K562 (cell line): ENCODE data around the gene SEMA5A. TPM values are rescaled to one million over a fixed set of nuclear protein-coding genes. Genes with fewer than 3 reads are reported as not detected.

Source experiments
- ATAC-seq: fragments of 200-7000 bp; cut with Tn5 transposase; 3 replicates; pipeline ENCODE4 v1.9.1; 2020; ENCODE audit warnings: moderate library complexity
- BruUV-seq: library from RNA; stranded (reverse); fragments of 400-500 nt; replicated peaks from 2 replicates; lab custom pipeline; 2021; lab: Mats Ljungman, UMichigan
- CTCF ChIA-PET: fragments of 300-600 bp; formaldehyde crosslinking; extraction: SDS; loops from one replicate; lab custom pipeline; 2021; ENCODE audit warnings: low intra/inter-chr PET ratio; lab: Yijun Ruan, JAX
- POLR2A ChIA-PET: fragments of 300-600, 350-650 bp; sonication (Branson Sonifier 250); formaldehyde crosslinking; extraction: SDS; loops from one replicate; lab custom pipeline; 2021; ENCODE audit warnings: antibody characterized with exemption, inconsistent platforms; lab: Yijun Ruan, JAX
- DNase-seq, 4 experiments: peaks; one replicate each; pipeline versions ENCODE4 v3.0.0 to v3.0.0-alpha.2; 2011 to 2018; ENCODE audit warnings: low spot score in 3 of 4, mixed read lengths in 3 of 4; ENCODE audit errors: extremely low read depth in 1 of 4
- FAIRE-seq: peaks from 2 replicates; lab custom pipeline; 2011; peaks lifted over from hg19 to GRCh38; lab: Jason Lieb, UNC
- H2AFZ ChIP-seq: 2 replicates; pipeline ENCODE4 v1.6.0; 2011; ENCODE audit warnings: low read depth, low read length, control low read depth, inconsistent platforms
- H3K27ac ChIP-seq: fragments of 200-600 bp; 3 replicates; pipeline ENCODE4 v1.8.0; 2011; ENCODE audit warnings: low read depth, mild to moderate bottlenecking, control low read depth, inconsistent platforms, low read length, moderate library complexity, mixed read lengths; ENCODE audit errors: extremely low read depth
- H3K27me3 ChIP-seq, 2 experiments: fragments of 300-600 bp in 1 of 2; 2 replicates in 1 of 2; 3 replicates in 1 of 2; pipeline versions ENCODE4 v1.6.0 to v1.8.0; 2011; ENCODE audit warnings: inconsistent platforms in 2 of 2, low read length in 2 of 2, mild to moderate bottlenecking in 1 of 2, mixed read lengths in 1 of 2, moderate library complexity in 1 of 2; ENCODE audit not compliant: control insufficient read depth in 2 of 2, insufficient read depth in 2 of 2
- H3K36me3 ChIP-seq: fragments of 300-600 bp; 3 replicates; pipeline ENCODE4 v1.8.0; 2011; ENCODE audit warnings: mild to moderate bottlenecking, low read length, inconsistent platforms; ENCODE audit not compliant: control insufficient read depth, insufficient read depth
- H3K4me1 ChIP-seq, 2 experiments: fragments of 200-600 bp in 1 of 2; replicated peaks in 1 of 2; 2 replicates in 1 of 2; 3 replicates in 1 of 2; pipeline versions ENCODE4 v1.5.1 to v1.8.0; 2011; ENCODE audit warnings: inconsistent platforms in 2 of 2, low read length in 2 of 2, mild to moderate bottlenecking in 1 of 2, mixed read lengths in 1 of 2, moderate library complexity in 1 of 2; ENCODE audit not compliant: control insufficient read depth in 2 of 2, insufficient read depth in 2 of 2
- H3K4me2 ChIP-seq: 2 replicates; pipeline ENCODE4 v1.6.1; 2011; ENCODE audit warnings: low read length, control low read depth, inconsistent platforms, mixed read lengths; ENCODE audit not compliant: insufficient read depth
- H3K4me3 ChIP-seq: fragments of 200-600 bp; sonication (generic), shearing (Covaris generic); 2 replicates; pipeline ENCODE4 v1.5.1; 2016; ENCODE audit warnings: control low read depth, inconsistent platforms
- H3K79me2 ChIP-seq: fragments of 200-600 bp; 3 replicates; pipeline ENCODE4 v1.8.0; 2011; ENCODE audit warnings: low read length, inconsistent platforms; ENCODE audit not compliant: control insufficient read depth, insufficient read depth
- H3K9ac ChIP-seq, 2 experiments: 2 replicates each; pipeline versions ENCODE4 v1.6.0 to v1.6.1; 2011; ENCODE audit warnings: low read depth in 2 of 2, low read length in 2 of 2, control low read depth in 1 of 2, inconsistent platforms in 1 of 2, mild to moderate bottlenecking in 1 of 2, mixed read lengths in 1 of 2; ENCODE audit not compliant: insufficient read depth in 1 of 2
- H3K9me1 ChIP-seq: one replicate; pipeline ENCODE4 v1.6.0; 2011; ENCODE audit warnings: inconsistent platforms, mild to moderate bottlenecking, low read length, moderate library complexity; ENCODE audit not compliant: control insufficient read depth, insufficient read depth
- H3K9me3 ChIP-seq: replicated peaks from 2 replicates; pipeline ENCODE4 v1.5.1; 2011; ENCODE audit warnings: low read depth, low read length, inconsistent platforms; ENCODE audit not compliant: control insufficient read depth, insufficient read depth
- H4K20me1 ChIP-seq: replicated peaks from 2 replicates; pipeline ENCODE4 v1.6.1; 2011; ENCODE audit warnings: low read length, inconsistent platforms, mixed read lengths; ENCODE audit not compliant: control insufficient read depth, insufficient read depth
- CHD7 ChIP-seq: fragments of 200-600 bp; sonication (generic); IDR thresholded peaks from one replicate; pipeline ENCODE4 v1.6.1; 2012; ENCODE audit warnings: mild to moderate bottlenecking, low read depth, low read length, inconsistent platforms
- GTF2E2 ChIP-seq: fragments of 200-800 bp; sonication (Bioruptor generic); IDR thresholded peaks from 2 replicates; pipeline ENCODE4 v1.6.1; 2016; ENCODE audit warnings: missing genetic modification characterization, missing compliant biosample characterization
- HLTF ChIP-seq: fragments of 450-650 bp; IDR thresholded peaks from 2 replicates; pipeline ENCODE4 v1.6.1; 2016
- PHF8 ChIP-seq: fragments of 200-600 bp; sonication (generic); IDR thresholded peaks from 2 replicates; pipeline ENCODE4 v1.6.1; 2012; ENCODE audit warnings: mixed run types, mild to moderate bottlenecking, inconsistent platforms, low read length, moderate library complexity, borderline replicate concordance
- RCOR1 ChIP-seq, 2 experiments: IDR thresholded peaks; 2 replicates each; pipeline ENCODE4 v1.6.1; 2012; ENCODE audit warnings: low read depth in 2 of 2, low read length in 2 of 2, borderline replicate concordance in 1 of 2, improper control_type of control experiment in 1 of 2
- RUNX1 ChIP-seq: sonication (generic); IDR thresholded peaks from 2 replicates; pipeline ENCODE4 v1.6.1; 2016; ENCODE audit warnings: antibody characterized with exemption, low read depth
- TCF3 ChIP-seq: sonication (generic); formaldehyde crosslinking; IDR thresholded peaks from 2 replicates; pipeline ENCODE4 v1.4.0; 2020; ENCODE audit warnings: mild to moderate bottlenecking, missing genetic modification reagents
- ZFP30 ChIP-seq: fragments of 250-450 bp; sonication (Bioruptor Pico); IDR thresholded peaks from 2 replicates; pipeline ENCODE4 v1.8.0; 2022; ENCODE audit warnings: moderate library complexity, mild to moderate bottlenecking, inconsistent platforms, borderline replicate concordance
- WGBS: fragments of 100-300 bp; shearing (Covaris generic); methylation state at CpG from one replicate; pipeline ENCODE4 v1.1.6; 2016; ENCODE audit warnings: low coverage, mixed read lengths; ENCODE audit not compliant: insufficient coverage; ENCODE audit errors: missing lambda C conversion rate; 5-methylcytosine and 5-hydroxymethylcytosine counted together
- in situ Hi-C: fragments of 300-500 bp; cut with MboI; formaldehyde crosslinking; loops from 4 replicates; pipeline ENCODE4 v1.15.0; 2018; ENCODE audit warnings: inconsistent platforms, mixed read lengths
- intact Hi-C: fragments of 100-400 bp; cut with micrococcal nuclease; formaldehyde crosslinking; loops from 2 replicates; pipeline ENCODE4 v1.14.2; 2022
- polyA plus RNA-seq, 8 experiments: library from polyadenylated mRNA; depleted of rRNA in 4 of 8; stranded (reverse) in 5 of 8; unstranded in 3 of 8; fragments of >200 nt; fragmentation: Nextera tagmentation in 2 of 8; fragmentation: Illumina TruSeq in 1 of 8; extraction: Ambion mirVana in 2 of 8; extraction: Trizol in 1 of 8; gene quantifications; 2 replicates each; pipeline versions ENCODE4 v1.2.1 to v1.2.3, GENCODE V29; 2011 to 2014; ENCODE audit warnings: inconsistent platforms in 1 of 8, missing spikeins in 1 of 8
- total RNA-seq, 7 experiments: library from RNA; depleted of rRNA in 6 of 7; stranded (reverse); fragments of >200 nt in 6 of 7; fragmentation: Illumina TruSeq in 2 of 7; extraction: Trizol in 2 of 7; gene quantifications; 2 replicates each; pipeline versions ENCODE4 v1.2.1 to v1.2.3, GENCODE V29; 2011 to 2021; ENCODE audit warnings: low replicate concordance in 1 of 7

Gene SEMA5A
- total and polyA plus RNA-seq, 9 of the 15 experiments (the other 6 are each of a cell fraction or from before 2014, with no cell fraction given): 0.02 TPM; not detected in 8

GRCh38 chr5:9265441-9266287, 280.2 kb downstream of the SEMA5A start:
- no peak for DNase-seq
- WGBS: 1% methylated on average over 16 of the region's 17 CpGs
- Histone ChIP-seq H3K4me1 (no peaks in the 10 kb centered on the region), H3K4me3 (no peak overlapping the region), H3K9me3 (no peaks in the 10 kb centered on the region), H3K9me1 (no peaks in the 10 kb centered on the region), H3K4me2 (no peak overlapping the region), H3K79me2 (no peaks in the 10 kb centered on the region), H3K27me3 (no peaks in the 10 kb centered on the region), H4K20me1 (no peaks in the 10 kb centered on the region), H3K36me3 (no peaks in the 10 kb centered on the region), H3K27ac (no peak overlapping the region), H2AFZ (no peak overlapping the region), H3K9ac (no peak overlapping the region)
- POLR2A ChIA-PET: interaction anchor here (0.6 kb wide), 1 partner anchor 682 kb away, joined by 3 read pairs; no protein-coding TSS in a partner anchor
- FAIRE-seq: no peak
- BruUV-seq: no TSS peak
- CTCF ChIA-PET: no interaction called here
- intact Hi-C loops (no loop called here), in situ Hi-C loops (no loop called here)
- ATAC-seq: no peak
- TF ChIP-seq TCF3 (CRISPR knock-in tag) (no peak), RCOR1 (IDR thresholded peaks at IDR 0.05; ENCODE audit: borderline replicate concordance in 1 of 2, low read depth in 2 of 2, low read length in 2 of 2) (no peak), PHF8 (no peak), GTF2E2 (no peak), HLTF (no peak), ZFP30 (no peak), CHD7 (no peak), RUNX1 (no peak)
